GM12864 (cell line): Measurements from ENCODE around the gene GTF2A1L.

Experiments
- DNase-seq: peaks from one replicate; pipeline ENCODE4 v3.0.0-alpha.2; 2011; ENCODE audit warnings: low read depth
- H3K4me3 ChIP-seq: 2 replicates; pipeline ENCODE4 v1.5.1; 2011; ENCODE audit warnings: mild to moderate bottlenecking, low read depth, low read length, control low read depth
- TF ChIP-seq, protein P1 (sequence below): IDR thresholded peaks from 2 replicates; pipeline ENCODE4 v1.5.1; 2011; ENCODE audit warnings: low read depth, mild to moderate bottlenecking, moderate library complexity, low read length, control low read depth, inconsistent platforms; ENCODE audit errors: missing control alignments

Gene GTF2A1L

DNA sequence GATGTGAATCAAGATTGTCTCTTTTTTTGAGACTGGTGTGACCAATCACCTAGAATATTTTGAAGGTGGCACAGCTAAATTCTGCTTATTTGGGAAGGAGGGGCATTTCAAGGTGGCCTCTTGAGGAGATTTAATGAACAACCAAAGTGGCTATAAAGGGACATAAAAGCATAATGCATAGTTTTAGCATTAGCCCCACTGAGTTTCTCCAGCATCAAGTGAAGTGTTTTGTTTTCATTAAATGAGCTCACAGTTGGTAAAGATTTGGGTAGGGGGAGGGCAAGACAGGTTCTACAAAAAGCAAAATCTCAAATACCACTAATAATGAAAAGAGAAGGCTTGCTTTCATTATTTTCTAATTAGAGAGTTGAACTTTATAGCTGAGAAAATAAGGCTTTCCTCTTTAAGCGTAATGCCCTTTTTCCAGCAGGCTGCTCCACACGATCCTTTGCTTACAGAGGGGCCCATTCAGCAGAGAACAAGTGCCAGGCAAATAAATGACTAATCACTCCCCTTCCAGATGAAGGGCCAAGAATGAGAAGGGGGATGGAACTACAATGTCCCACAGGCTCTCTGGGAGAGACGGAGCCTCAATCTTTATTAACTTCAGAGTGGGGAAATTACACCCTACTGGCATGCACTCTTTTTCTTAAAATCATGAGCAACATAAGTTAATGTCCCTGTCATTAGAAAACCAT, 102.0 kb downstream of the GTF2A1L start:
- H3K4me3 ChIP-seq = no peak overlapping the region
- TF ChIP-seq, protein P1, sequence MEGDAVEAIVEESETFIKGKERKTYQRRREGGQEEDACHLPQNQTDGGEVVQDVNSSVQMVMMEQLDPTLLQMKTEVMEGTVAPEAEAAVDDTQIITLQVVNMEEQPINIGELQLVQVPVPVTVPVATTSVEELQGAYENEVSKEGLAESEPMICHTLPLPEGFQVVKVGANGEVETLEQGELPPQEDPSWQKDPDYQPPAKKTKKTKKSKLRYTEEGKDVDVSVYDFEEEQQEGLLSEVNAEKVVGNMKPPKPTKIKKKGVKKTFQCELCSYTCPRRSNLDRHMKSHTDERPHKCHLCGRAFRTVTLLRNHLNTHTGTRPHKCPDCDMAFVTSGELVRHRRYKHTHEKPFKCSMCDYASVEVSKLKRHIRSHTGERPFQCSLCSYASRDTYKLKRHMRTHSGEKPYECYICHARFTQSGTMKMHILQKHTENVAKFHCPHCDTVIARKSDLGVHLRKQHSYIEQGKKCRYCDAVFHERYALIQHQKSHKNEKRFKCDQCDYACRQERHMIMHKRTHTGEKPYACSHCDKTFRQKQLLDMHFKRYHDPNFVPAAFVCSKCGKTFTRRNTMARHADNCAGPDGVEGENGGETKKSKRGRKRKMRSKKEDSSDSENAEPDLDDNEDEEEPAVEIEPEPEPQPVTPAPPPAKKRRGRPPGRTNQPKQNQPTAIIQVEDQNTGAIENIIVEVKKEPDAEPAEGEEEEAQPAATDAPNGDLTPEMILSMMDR = no peak
- no peak for DNase-seq

DNA sequence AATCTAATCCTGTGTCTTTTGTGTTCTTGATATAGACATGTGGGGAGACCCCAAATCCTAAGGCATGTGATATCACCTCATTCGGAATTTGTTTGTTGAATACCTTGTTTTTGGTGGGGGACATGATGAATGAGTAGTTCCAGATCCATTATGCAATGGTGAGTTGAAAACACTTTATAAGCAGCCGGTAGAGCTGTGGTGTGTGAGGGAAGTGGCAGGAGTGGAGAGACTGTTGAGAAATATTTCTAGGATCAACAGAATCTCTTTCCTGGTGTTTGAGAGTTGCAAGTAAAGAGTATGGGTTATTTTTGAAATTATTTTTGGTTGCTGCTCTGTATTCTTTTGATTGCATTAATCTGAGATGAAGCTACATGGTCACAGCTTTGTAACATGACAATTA, 103.5 kb downstream of the GTF2A1L start:
- DNase-seq = no peak
- H3K4me3 ChIP-seq = no peak overlapping the region
- TF ChIP-seq, protein P1 = no peak

DNA sequence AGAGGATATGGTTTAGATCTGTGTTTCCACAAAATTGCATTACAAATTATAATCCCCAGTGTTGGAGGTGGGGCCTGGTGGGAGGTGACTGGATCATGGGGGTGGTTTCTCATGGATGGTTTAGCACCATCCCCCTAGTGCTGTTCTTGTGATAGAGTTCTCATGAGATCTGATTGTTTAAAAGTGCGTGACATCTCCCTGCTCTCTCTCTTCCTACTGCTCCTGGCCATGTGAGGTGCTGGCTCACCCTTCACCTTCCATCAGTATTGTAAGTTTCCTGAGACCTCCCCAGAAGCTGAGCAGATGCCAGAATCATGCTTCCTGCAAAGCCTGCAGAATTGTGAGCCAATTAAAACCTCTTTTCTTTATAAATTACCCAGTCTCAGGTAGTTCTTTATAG, 104.7 kb downstream of the GTF2A1L start:
- TF ChIP-seq, protein P1 = no peak
- H3K4me3 ChIP-seq = no peak overlapping the region
- no peak for DNase-seq

DNA sequence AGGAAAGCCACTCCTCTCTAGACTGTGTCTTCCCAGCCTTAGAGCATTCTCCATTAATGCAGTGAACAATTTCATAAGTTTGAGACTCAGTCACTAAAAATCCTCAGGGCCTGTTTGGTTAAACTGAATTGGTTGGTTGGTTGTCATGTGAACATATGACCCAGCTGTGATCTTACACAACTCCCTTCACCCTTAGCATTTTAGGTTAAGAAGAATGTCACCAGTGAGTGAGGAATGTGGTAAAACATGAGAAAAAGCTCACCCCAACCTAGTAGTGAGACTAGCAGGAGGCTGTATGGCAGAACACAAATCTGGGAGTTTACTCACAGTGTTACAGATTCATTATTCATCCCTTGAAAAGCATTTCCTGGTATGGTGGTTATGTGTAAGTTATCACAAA, 105.5 kb downstream of the GTF2A1L start:
- H3K4me3 ChIP-seq = no peak overlapping the region
- TF ChIP-seq, protein P1 = no peak
- no peak for DNase-seq

DNA sequence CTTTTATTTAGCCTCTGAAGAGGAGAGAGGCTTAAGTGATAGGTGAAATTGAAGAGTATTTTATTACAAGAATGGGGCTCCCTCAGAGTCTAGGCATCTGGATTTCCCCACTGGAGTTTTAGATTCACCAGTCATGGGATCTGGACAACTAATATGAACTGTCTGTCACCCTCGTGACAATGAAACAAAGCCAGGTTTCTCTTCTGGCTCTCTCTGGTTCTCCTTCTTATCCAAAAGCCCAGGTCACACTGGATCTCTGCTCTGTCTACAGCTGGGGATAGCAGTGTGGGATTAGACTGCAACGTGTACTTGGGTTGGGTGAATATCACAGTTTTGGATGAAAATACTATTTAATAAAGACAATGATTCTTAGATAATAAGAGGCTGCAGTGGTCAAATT, 106.6 kb downstream of the GTF2A1L start:
- TF ChIP-seq, protein P1 = no peak
- DNase-seq = no peak
- no peak overlapping the region for H3K4me3 ChIP-seq

DNA sequence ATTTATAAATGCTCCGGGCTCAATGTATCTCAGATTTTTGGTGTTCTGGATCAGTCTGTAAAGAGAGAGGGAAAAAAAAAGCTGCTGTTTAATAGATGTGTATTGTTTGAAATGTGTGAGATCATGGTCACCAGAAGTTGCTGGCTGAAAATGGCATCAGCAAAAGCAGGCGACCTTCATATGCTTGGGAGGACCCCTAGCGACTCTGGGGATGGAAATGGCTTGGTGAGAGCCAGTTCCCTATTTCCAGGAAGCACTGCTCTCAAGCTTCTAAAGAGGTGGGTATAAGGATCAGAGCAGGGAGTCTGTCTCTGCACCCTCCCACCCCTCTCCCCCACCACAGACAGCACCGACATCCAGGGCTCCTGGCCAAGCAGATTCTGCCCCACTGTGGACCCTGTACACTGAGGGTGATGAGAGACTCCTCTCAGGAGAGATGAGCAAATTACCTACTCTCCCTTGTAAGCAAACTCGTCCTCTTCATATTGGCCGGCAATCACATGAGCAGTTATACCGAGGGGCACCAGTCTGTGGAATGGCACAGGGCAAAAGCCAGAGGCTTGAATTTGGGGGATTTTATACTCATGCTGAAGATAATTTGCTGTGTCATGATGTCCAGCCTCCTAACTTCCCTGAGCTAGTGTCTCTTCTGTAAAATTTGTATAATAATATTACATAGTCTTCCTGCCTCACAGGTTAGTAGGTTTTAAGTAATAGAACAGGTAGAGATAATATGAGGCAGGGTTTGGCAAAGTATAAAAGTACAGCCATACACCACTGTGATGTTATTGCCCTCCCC, 108.2 kb downstream of the GTF2A1L start:
- H3K4me3 ChIP-seq = no peak overlapping the region
- DNase-seq = no peak
- TF ChIP-seq, protein P1 = no peak
